Skin of body (tissue), 2 donors: ENCODE measurements around the gene THRB. TPM values are rescaled to one million over a fixed set of nuclear protein-coding genes. Genes with fewer than 3 reads are reported as not detected.
"Not testable (repeated sequence)": the region's sequence is repeated elsewhere in the genome, so short reads cannot be mapped to it uniquely, and the experiment has no call there.

Experiments
- DNase-seq: peaks from one replicate; lab custom pipeline; 2025; lab: John Stamatoyannopoulos, UW
- total RNA-seq: library from RNA; depleted of rRNA; stranded (reverse); fragments of >200 nt; gene quantifications from one replicate; pipeline ENCODE4 v1.2.3, GENCODE V29; 2014

THRB gene
- total RNA-seq, 1 donor from 2014 or later = 18.1 TPM

- no peak for DNase-seq
Measured at GRCh38 chr3:24407980-24408680, 86.5 kb downstream of the THRB start.

GRCh38 chr3:24406900-24407299 lies 87.8 kb downstream of the THRB start:
- DNase-seq = no peak

- no peak for DNase-seq
Measured at GRCh38 chr3:24405057-24405456, 89.6 kb downstream of the THRB start.

GRCh38 chr3:24401811-24402185 lies 92.9 kb downstream of the THRB start:
- DNase-seq = no peak

GRCh38 chr3:24401090-24401810 lies 93.4 kb downstream of the THRB start:
- DNase-seq = no peak

GRCh38 chr3:24400450-24400849 lies 94.2 kb downstream of the THRB start:
- no peak for DNase-seq

GRCh38 chr3:24400015-24400414 lies 94.6 kb downstream of the THRB start:
- no peak for DNase-seq

- no peak for DNase-seq
Measured at GRCh38 chr3:24399614-24400013, 95.0 kb downstream of the THRB start.

- not testable (repeated sequence) for DNase-seq
Measured at GRCh38 chr3:24398712-24399111, 95.9 kb downstream of the THRB start.

- no peak for DNase-seq
Measured at GRCh38 chr3:24396338-24396737, 98.3 kb downstream of the THRB start.

- no peak for DNase-seq
Measured at GRCh38 chr3:24394754-24395153, 99.9 kb downstream of the THRB start.

GRCh38 chr3:24393316-24393715 lies 101.3 kb downstream of the THRB start:
- no peak for DNase-seq

GRCh38 chr3:24390169-24391130 lies 104.2 kb downstream of the THRB start:
- no peak for DNase-seq

GRCh38 chr3:24389108-24390090 lies 105.3 kb downstream of the THRB start:
- peak; percentile 39 for DNase-seq

- DNase-seq = no peak
Measured at GRCh38 chr3:24388611-24389010, 106.0 kb downstream of the THRB start.

- no peak for DNase-seq
Measured at GRCh38 chr3:24388159-24388558, 106.5 kb downstream of the THRB start.

GRCh38 chr3:24387493-24387892 lies 107.2 kb downstream of the THRB start:
- no peak for DNase-seq

GRCh38 chr3:24387000-24387399 lies 107.7 kb downstream of the THRB start:
- DNase-seq = peak; percentile 4

GRCh38 chr3:24386458-24386857 lies 108.2 kb downstream of the THRB start:
- no peak for DNase-seq

GRCh38 chr3:24385012-24385615 lies 109.5 kb downstream of the THRB start:
- DNase-seq = peak; percentile 69
